Breast epithelium (tissue), 4 donors: ENCODE measurements around the gene CLNK. TPM values are rescaled to one million over a fixed set of nuclear protein-coding genes. Genes with fewer than 3 reads are reported as not detected.

Source experiments
- DNase-seq, 2 donors: peaks; one replicate each; pipeline ENCODE4 v3.0.0-alpha.2; 2019; ENCODE audit warnings: low spot score in 2 of 2
- H3K27ac ChIP-seq, 2 donors: fragments of 200-600 bp; sonication (generic) in 1 of 2; one replicate each; pipeline ENCODE4 v1.5.1; 2016 to 2019; ENCODE audit warnings: mild to moderate bottlenecking in 1 of 2
- H3K27me3 ChIP-seq, 2 donors: fragments of 200-600 bp; sonication (generic) in 1 of 2; one replicate each; pipeline versions ENCODE4 v1.5.1 to v1.6.0; 2017 to 2019; ENCODE audit warnings: control low read depth in 1 of 2, mild to moderate bottlenecking in 1 of 2
- H3K36me3 ChIP-seq: fragments of 200-600 bp; one replicate; pipeline ENCODE4 v1.5.1; 2019
- H3K4me1 ChIP-seq, 2 donors: fragments of 200-600 bp; sonication (generic); one replicate each; pipeline ENCODE4 v1.5.1; 2016 to 2019; ENCODE audit warnings: control low read depth in 1 of 2
- H3K4me3 ChIP-seq, 3 donors: fragments of 200-600 bp; sonication (generic); 1 replicate in 2 of 3; 2 replicates in 1 of 3; pipeline ENCODE4 v1.5.1; 2016 to 2019; ENCODE audit warnings: mild to moderate bottlenecking in 3 of 3, moderate library complexity in 2 of 3
- H3K9me3 ChIP-seq, 2 donors: fragments of 200-600 bp; sonication (generic) in 1 of 2; one replicate each; pipeline ENCODE4 v1.5.1; 2016 to 2019; ENCODE audit warnings: control low read depth in 1 of 2
- POLR2A ChIP-seq: fragments of 450-650 bp; IDR thresholded peaks from one replicate; pipeline ENCODE4 v1.6.1; 2016; ENCODE audit warnings: antibody characterized with exemption, mild to moderate bottlenecking, moderate library complexity
- POLR2AphosphoS5 ChIP-seq, 3 donors: sonication (generic); formaldehyde crosslinking; IDR thresholded peaks; one replicate each; pipeline ENCODE4 v1.6.1; 2017; ENCODE audit warnings: antibody characterized with exemption in 3 of 3
- intact Hi-C: fragments of 100-400 bp; cut with DNase I; formaldehyde crosslinking; loops from one replicate; pipeline ENCODE4 v1.15.1; 2023; ENCODE audit warnings: low total_unique reads
- total RNA-seq, 3 donors: library from RNA; depleted of rRNA; stranded (reverse); fragments of >200 nt; gene quantifications; one replicate each; pipeline ENCODE4 v1.1.0, GENCODE V29; 2016
- TF ChIP-seq, protein P1 (sequence below), 3 donors: fragments of 450-650 bp; IDR thresholded peaks; one replicate each; pipeline ENCODE4 v1.5.1; 2016 to 2017; ENCODE audit warnings: antibody characterized with exemption in 3 of 3, mild to moderate bottlenecking in 3 of 3, moderate library complexity in 3 of 3

The CLNK gene
- total RNA-seq, 3 donors from 2014 or later = under 0.01 TPM; not detected in 2

DNA sequence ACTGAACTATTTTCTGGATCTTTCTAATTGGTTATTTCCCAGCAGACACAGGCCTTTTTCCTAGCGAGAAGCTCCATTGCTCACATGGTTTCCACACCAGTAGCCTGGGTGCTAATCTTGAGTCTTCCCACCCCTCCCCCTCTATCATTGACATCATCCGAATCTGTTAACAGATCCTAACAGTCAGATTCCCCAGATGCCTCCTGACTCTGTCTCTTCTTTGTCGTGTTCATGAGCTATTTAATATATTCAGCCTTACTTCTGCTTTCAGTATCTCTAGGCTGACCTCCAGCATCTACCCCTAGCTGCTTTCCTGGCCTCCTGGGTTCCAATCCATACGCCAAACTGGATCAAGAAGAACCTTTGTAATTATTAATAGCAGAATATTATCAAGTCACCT, 85.0 kb downstream of the CLNK start:
- Histone ChIP-seq H3K27ac (no peak overlapping the region), H3K36me3 (no peaks in the 10 kb centered on the region), H3K4me1 (no peaks in the 10 kb centered on the region), H3K9me3 (no peaks in the 10 kb centered on the region), H3K27me3 (no peaks in the 10 kb centered on the region), H3K4me3 (no peak overlapping the region)
- DNase-seq = no peak
- intact Hi-C loops = no loop called here
- TF ChIP-seq, protein P1, sequence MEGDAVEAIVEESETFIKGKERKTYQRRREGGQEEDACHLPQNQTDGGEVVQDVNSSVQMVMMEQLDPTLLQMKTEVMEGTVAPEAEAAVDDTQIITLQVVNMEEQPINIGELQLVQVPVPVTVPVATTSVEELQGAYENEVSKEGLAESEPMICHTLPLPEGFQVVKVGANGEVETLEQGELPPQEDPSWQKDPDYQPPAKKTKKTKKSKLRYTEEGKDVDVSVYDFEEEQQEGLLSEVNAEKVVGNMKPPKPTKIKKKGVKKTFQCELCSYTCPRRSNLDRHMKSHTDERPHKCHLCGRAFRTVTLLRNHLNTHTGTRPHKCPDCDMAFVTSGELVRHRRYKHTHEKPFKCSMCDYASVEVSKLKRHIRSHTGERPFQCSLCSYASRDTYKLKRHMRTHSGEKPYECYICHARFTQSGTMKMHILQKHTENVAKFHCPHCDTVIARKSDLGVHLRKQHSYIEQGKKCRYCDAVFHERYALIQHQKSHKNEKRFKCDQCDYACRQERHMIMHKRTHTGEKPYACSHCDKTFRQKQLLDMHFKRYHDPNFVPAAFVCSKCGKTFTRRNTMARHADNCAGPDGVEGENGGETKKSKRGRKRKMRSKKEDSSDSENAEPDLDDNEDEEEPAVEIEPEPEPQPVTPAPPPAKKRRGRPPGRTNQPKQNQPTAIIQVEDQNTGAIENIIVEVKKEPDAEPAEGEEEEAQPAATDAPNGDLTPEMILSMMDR (IDR thresholded peaks at IDR 0.05) = no peak
- TF ChIP-seq POLR2A (no peak), POLR2AphosphoS5 (IDR thresholded peaks at IDR 0.05) (no peak)

- DNase-seq = no peak
- no peak overlapping the region for H3K27ac ChIP-seq
- no peaks in the 10 kb centered on the region for H3K27me3 ChIP-seq
- no peaks in the 10 kb centered on the region for H3K4me1 ChIP-seq
- intact Hi-C loops = no loop called here
- TF ChIP-seq, protein P1 (IDR thresholded peaks at IDR 0.05) = no peak
- no peak for TF ChIP-seq POLR2A
- TF ChIP-seq POLR2AphosphoS5 (IDR thresholded peaks at IDR 0.05) = no peak
- H3K4me3 ChIP-seq = no peak overlapping the region
- no peaks in the 10 kb centered on the region for H3K9me3 ChIP-seq
- H3K36me3 ChIP-seq = no peaks in the 10 kb centered on the region
Observed at GRCh38 chr4:10598829-10599228, 85.7 kb downstream of the CLNK start.

- intact Hi-C loops = no loop called here
- no peak for DNase-seq
- Histone ChIP-seq H3K27ac (no peak overlapping the region), H3K36me3 (no peaks in the 10 kb centered on the region), H3K27me3 (no peaks in the 10 kb centered on the region), H3K4me1 (no peaks in the 10 kb centered on the region), H3K4me3 (no peak overlapping the region), H3K9me3 (no peaks in the 10 kb centered on the region)
- no peak for TF ChIP-seq POLR2AphosphoS5 (IDR thresholded peaks at IDR 0.05)
- TF ChIP-seq, protein P1 (IDR thresholded peaks at IDR 0.05) = no peak
- no peak for TF ChIP-seq POLR2A
Observed at GRCh38 chr4:10596586-10597290, 87.8 kb downstream of the CLNK start.

GRCh38 chr4:10593130-10593529, 91.4 kb downstream of the CLNK start:
- Histone ChIP-seq H3K27ac (no peak overlapping the region), H3K4me1 (no peaks in the 10 kb centered on the region), H3K4me3 (no peak overlapping the region), H3K9me3 (no peaks in the 10 kb centered on the region), H3K36me3 (no peaks in the 10 kb centered on the region), H3K27me3 (no peaks in the 10 kb centered on the region)
- no peak for DNase-seq
- intact Hi-C loops = no loop called here
- TF ChIP-seq, protein P1 (IDR thresholded peaks at IDR 0.05) = no peak
- TF ChIP-seq POLR2AphosphoS5 (IDR thresholded peaks at IDR 0.05) (no peak), POLR2A (no peak)

DNA sequence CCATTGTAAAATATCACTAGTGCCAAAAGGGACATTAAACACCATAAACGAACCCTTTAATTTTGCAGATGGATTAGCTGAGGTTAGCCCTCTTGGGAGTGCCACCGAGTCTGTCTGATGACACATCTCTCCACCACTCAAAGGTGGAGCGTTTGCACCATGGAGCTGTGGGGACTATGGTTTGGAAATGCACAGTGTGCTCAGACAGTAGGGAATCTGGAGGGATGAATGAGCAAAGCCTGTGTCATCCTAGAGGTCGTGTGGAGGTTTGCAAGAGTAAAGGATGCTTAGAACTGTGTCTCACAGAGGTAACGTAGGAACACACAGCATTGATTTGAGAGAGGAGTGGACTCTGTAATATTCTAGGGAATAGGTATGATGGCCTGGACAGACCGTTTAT, 93.7 kb downstream of the CLNK start:
- Histone ChIP-seq H3K4me3 (no peak overlapping the region), H3K4me1 (no peaks in the 10 kb centered on the region), H3K27me3 (no peaks in the 10 kb centered on the region), H3K36me3 (no peaks in the 10 kb centered on the region), H3K9me3 (no peaks in the 10 kb centered on the region), H3K27ac (no peak overlapping the region)
- TF ChIP-seq POLR2AphosphoS5 (IDR thresholded peaks at IDR 0.05) (no peak), POLR2A (no peak)
- TF ChIP-seq, protein P1 (IDR thresholded peaks at IDR 0.05) = no peak
- intact Hi-C loops = no loop called here
- DNase-seq = no peak
